Glomerular endothelial cell (primary cell): ENCODE measurements around the gene SVIL. TPM values are rescaled to one million over a fixed set of nuclear protein-coding genes. Genes with fewer than 3 reads are reported as not detected.

ENCODE experiments used
- DNase-seq: peaks from one replicate; pipeline ENCODE4 v3.0.0-alpha.2; 2011; ENCODE audit warnings: low read depth, low spot score; ENCODE audit errors: extremely low read depth
- total RNA-seq: library from RNA; depleted of rRNA; stranded (reverse); fragments of >200 nt; gene quantifications from 2 replicates; pipeline ENCODE4 v1.2.3, GENCODE V29; 2015

SVIL gene
- total RNA-seq, 1 donor from 2014 or later = 126 TPM

- DNase-seq = no peak
Observed at GRCh38 chr10:29435809-29436501, 198.8 kb downstream of the SVIL start.

- no peak for DNase-seq
Observed at GRCh38 chr10:29434111-29434510, 200.7 kb downstream of the SVIL start.

DNA sequence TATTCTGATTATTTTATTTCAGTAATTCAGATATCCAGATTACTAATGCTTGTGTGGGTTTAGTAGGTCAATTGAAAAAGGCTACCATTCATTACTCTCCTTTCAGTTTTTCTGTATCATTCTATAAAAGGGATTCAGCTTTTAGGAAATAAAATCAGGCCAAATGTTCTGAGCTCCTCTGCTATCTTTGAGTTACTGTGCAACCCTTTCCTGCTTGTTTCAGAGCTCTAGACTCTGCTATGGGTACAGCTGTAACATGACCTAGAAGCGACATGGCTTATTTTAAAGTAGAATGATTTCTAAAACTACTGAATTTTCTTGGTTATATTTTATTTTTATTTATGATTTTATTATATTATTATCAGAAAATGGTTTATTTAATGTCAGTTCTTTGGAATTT is 203.1 kb downstream of the SVIL start:
- DNase-seq = no peak

DNA sequence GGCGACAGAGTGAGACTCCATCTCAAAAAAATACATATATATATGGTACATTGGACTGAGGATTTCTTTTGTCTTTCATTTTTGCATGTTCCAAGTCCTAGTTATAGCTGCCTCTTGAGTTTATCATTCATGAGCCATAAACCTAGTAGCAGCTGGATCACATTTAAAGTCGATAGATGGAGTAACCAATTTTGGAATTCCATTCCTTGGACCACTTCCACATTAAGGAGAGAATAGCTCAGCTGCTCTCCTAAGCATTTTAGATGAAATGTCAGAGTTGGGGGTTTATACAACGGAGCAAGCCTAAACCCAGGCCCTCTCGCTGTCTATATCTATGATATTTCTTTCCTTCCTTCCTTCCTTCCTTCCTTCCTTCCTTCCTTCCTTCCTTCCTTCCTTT is 204.7 kb downstream of the SVIL start:
- no peak for DNase-seq

GRCh38 chr10:29428486-29428885 is 206.3 kb downstream of the SVIL start:
- DNase-seq = no peak

DNA sequence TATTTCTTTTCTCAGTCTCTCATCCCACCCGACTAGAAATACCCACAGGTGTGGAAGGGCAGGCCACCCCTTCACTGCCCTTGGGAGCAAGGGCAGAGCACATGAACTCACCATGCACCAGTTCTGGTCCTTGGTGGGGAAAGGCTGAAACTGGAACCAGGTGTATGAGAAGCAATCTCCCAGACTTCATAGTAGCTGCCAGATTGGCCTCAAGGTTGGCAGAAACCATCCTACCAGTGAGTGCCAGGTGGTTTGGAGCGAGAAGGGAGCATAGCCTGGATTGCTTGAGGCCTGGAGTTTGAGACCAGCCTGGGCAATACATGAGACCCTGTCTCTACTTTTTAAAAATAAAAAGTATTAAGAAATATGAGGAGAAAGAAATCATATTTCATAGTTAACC is 207.1 kb downstream of the SVIL start:
- no peak for DNase-seq

DNA sequence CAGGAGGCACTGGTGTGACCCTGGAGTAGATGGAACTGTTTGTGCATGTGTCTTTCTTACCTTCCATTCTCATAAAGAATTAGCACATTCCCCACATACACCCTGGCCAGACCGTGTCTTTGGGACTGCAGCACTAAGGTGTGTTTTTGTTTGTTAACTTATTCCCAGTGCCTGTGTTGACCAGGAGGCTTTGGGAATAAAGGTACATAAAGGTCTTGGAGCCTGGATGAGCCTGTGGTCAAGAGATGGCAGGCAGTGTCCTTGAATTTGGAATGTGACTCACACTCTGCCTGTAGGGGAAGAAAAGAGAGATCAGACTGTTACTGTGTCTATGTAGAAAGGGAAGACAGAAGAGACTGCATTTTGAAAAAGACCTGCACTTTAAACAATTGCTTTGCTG is 208.4 kb downstream of the SVIL start:
- no peak for DNase-seq

GRCh38 chr10:29424017-29424416 is 210.8 kb downstream of the SVIL start:
- no peak for DNase-seq

DNA sequence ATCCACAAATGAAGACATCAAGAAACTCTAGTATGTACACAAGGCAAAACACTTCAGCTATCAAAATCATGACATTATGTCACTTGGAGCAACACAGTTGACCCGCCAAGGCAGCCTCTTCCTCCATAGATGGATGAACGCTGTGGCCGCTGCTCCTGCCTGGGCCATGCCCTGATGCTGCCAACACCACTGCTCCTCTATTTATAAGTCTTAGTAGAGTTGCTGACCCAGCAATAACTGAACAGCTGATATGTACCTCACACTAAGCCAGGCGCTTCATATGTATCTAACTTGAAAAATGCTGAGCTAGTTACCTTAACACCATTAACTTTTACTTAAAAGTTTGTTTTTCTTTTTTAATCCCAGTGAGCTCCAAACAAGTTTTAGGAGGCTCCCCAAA is 214.0 kb downstream of the SVIL start:
- DNase-seq = no peak

- DNase-seq = no peak
Observed at GRCh38 chr10:29417324-29417723, 217.4 kb downstream of the SVIL start.

DNA sequence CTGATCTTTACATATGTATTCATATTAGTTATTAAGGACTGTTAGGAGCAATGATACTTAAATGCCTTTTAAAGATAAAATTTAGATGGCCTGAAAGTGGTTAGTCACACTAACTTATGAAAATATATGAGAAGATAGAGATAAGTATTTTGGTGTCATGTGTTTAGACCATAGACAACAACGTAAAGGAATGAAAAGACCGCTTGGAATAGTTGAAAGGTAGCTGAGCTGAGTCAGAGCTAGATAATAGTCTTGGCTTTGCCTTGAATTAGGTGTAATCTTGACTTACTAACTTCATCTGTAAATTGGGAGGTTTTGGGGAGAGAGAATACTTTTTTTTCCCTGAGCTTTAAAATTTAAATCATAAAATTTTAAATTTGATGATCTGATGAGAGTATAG is 218.9 kb downstream of the SVIL start:
- no peak for DNase-seq

DNA sequence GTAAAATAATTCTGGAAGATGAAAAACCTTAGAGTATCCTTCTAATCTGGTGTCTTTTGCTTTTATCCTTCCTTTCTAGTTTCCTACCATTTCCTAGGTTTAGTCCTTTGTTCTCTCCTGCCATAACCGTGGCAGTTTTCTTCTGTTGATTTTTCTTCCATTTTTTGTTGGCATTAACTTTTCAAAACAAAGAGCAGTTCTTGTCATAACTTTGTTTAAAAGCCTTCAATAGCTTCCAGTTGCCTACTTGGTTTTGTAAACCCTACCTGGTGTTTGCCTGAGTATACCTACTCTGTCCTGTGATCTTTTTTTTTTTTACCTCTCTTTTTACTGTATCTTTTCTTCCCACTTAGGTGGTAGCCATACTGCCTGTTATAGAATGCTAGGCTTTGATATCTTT is 220.3 kb downstream of the SVIL start:
- no peak for DNase-seq

DNA sequence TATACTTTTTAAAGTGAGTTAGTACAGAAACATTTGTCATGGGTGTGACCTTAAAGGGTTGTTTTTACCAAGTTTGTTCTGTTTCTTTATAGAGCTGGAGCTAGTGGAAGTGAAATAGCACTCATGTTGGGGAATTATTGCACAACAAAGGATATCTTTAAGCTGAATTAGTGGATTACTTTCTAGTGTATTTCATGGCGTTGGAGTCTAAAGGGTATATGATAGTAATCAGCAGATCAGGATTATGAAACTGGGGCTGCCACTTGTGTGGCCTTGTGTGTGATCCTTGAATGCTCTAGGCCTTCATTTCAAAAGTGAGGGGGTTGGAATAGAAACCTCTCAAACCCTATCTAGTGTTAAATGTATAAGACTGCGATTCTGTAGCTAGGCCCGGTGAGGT is 222.3 kb downstream of the SVIL start:
- DNase-seq = no peak

- no peak for DNase-seq
Observed at GRCh38 chr10:29411666-29412315, 223.0 kb downstream of the SVIL start.

DNA sequence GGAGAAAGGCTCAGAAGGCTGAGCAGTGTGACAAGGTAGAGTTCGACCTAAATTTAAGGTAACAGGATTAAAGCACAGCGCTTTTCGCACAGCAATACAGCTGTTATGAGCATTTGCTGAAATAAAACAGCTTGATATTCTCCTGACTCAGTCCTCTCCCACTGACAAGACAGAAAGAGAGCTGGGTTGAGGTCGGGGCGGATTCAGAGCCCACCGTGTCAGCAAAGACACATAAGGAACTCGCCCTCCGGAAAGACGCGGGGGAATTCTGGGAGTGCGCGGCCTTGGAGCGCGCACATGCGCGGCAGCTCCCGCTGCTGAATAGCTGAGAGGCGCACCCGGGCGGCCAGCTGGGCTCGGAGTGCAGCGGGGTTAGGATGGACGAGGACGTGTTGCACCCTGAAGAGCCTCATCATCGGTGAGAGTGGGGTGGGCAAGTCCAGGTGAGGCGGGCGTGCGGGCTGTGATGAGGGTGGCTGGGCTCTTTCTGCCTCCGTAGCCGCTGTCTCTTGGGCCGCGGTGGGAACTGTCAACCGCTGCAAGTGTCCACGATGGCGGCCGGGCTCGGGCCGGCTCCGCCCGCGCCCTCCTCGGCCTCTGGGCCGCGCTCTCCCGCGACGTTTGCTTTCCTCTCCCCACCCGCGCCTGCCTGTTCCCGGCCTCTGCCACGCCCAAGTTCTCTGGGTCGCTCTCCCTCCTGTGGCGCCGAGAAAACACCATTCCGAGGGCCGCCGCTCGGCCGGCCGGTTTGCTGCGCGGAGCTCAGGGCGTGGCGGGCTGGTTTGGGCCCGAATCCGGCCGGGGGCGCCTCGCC is 225.3 kb downstream of the SVIL start:
- DNase-seq = no peak

GRCh38 chr10:29408847-29409240 is 225.9 kb downstream of the SVIL start:
- no peak for DNase-seq
